Measurements from ENCODE around the gene TENM4. TPM values are rescaled to one million over a fixed set of nuclear protein-coding genes. Genes with fewer than 3 reads are reported as not detected.

Gene TENM4
- total and polyA plus RNA-seq, 2 of the 8 experiments (the other 6 are each of a cell fraction or from before 2014, with no cell fraction given): 3.5 to 7.2 TPM

GRCh38 chr11:78715639-78716311, 725.1 kb downstream of the TENM4 start (continued):
- TF ChIP-seq CHD7 (IDR thresholded peaks at IDR 0.05; ENCODE audit: insufficient replicate concordance, low read length): no peak
- peak; percentile 96 to 100 (median 98) for TF ChIP-seq CTCF (IDR thresholded peaks at IDR 0.05; ENCODE audit: control extremely low read depth in 1 of 3, insufficient read depth in 1 of 3, low read depth in 1 of 3, low read length in 3 of 3)
- TF ChIP-seq TCF12 (IDR thresholded peaks at IDR 0.05; ENCODE audit: low read depth, low read length): 0 out of 2 replicates have a peak, but pooled peaks have one; percentile 56
- TF ChIP-seq, protein P1, sequence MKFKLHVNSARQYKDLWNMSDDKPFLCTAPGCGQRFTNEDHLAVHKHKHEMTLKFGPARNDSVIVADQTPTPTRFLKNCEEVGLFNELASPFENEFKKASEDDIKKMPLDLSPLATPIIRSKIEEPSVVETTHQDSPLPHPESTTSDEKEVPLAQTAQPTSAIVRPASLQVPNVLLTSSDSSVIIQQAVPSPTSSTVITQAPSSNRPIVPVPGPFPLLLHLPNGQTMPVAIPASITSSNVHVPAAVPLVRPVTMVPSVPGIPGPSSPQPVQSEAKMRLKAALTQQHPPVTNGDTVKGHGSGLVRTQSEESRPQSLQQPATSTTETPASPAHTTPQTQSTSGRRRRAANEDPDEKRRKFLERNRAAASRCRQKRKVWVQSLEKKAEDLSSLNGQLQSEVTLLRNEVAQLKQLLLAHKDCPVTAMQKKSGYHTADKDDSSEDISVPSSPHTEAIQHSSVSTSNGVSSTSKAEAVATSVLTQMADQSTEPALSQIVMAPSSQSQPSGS (IDR thresholded peaks at IDR 0.05; ENCODE audit: low read length): peak; percentile 70; the same call in 1 of the 2 replicates
- TF ChIP-seq MAX (IDR thresholded peaks at IDR 0.05): peak; percentile 49; the same call in 1 of the 2 replicates
